Measurements from ENCODE around the gene ENAM.

GRCh38 chr4:70629469-70630090 lies 1.0 kb downstream of the ENAM start:
- TF ChIP-seq CTCF (conservative IDR thresholded peaks at IDR 0.05 in 1 of 2, IDR thresholded peaks at IDR 0.05 in 1 of 2; ENCODE audit: low read depth in 1 of 2, low read length in 2 of 2) (no peak), EZH2 (IDR thresholded peaks at IDR 0.05; ENCODE audit: low read length, missing control alignments) (no peak)
